Right renal cortex interstitium (tissue), 3 donors: ENCODE data around the gene GGT6. TPM values are rescaled to one million over a fixed set of nuclear protein-coding genes. Genes with fewer than 3 reads are reported as not detected.

Experiments
- DNase-seq, 3 donors: peaks; one replicate each; pipeline ENCODE4 v3.0.0-alpha.2; 2013; ENCODE audit warnings: low read depth in 3 of 3, low spot score in 2 of 3
- polyA plus RNA-seq, 3 donors: library from polyadenylated mRNA; unstranded; fragments of 120-200 nt; gene quantifications; one replicate each; pipeline ENCODE4 v1.2.1, GENCODE V29; 2013; ENCODE audit not compliant: insufficient read length in 3 of 3

The GGT6 gene
- polyA plus RNA-seq, 3 donors: 6.1 to 8.6 (median 7.1) TPM

GRCh38 chr17:4511199-4511932 is 49.0 kb downstream of the GGT6 start:
- DNase-seq: no peak

- DNase-seq: no peak
Measured at GRCh38 chr17:4510618-4510941, 49.8 kb downstream of the GGT6 start.

- DNase-seq: no peak
Measured at GRCh38 chr17:4509923-4510617, 50.3 kb downstream of the GGT6 start.

- DNase-seq: no peak
Measured at GRCh38 chr17:4509401-4509800, 51.0 kb downstream of the GGT6 start.

- DNase-seq: no peak
Measured at GRCh38 chr17:4508207-4508606, 52.2 kb downstream of the GGT6 start.

GRCh38 chr17:4507361-4508111 is 52.8 kb downstream of the GGT6 start:
- DNase-seq: no peak

Other genes with a start within 250 kb of the GGT6 start
- gene UBE2G1, start 193.9 kb downstream of the GGT6 start, polyA plus RNA-seq: 10 to 100 TPM; 58.6 to 62.3 (median 61.6) TPM
- gene SPNS3, start 126.6 kb downstream of the GGT6 start, polyA plus RNA-seq: 1 to 10 TPM; 1.5 to 2.4 (median 1.9) TPM
- 10 to 100 TPM; 30.9 to 41.5 (median 37.0) TPM for gene SPNS2, start 61.7 kb downstream of the GGT6 start, polyA plus RNA-seq
- 10 to 100 TPM; 29.9 to 32.4 (median 31.5) TPM for gene MYBBP1A, start 5.2 kb downstream of the GGT6 start, polyA plus RNA-seq
- 10 to 100 TPM; 48.1 to 55.6 (median 52.2) TPM for gene SMTNL2, start 24.0 kb upstream of the GGT6 start, polyA plus RNA-seq
- under 1 TPM; 0.37 to 0.43 (median 0.37) TPM for gene ALOX15, start 81.1 kb upstream of the GGT6 start, polyA plus RNA-seq
- 10 to 100 TPM; 34.8 to 39.2 (median 38.9) TPM for gene PELP1, start 143.6 kb upstream of the GGT6 start, polyA plus RNA-seq
- gene ARRB2, start 150.1 kb upstream of the GGT6 start, polyA plus RNA-seq: 10 to 100 TPM; 26.7 to 27.9 (median 26.7) TPM
- gene MED11, start 170.9 kb upstream of the GGT6 start, polyA plus RNA-seq: 10 to 100 TPM; 26.0 to 28.7 (median 28.0) TPM
- gene ZMYND15, start 179.3 kb upstream of the GGT6 start, polyA plus RNA-seq: under 1 TPM; 0.42 to 0.54 (median 0.47) TPM
- 10 to 100 TPM; 11.0 to 13.8 (median 11.5) TPM for gene CXCL16, start 179.4 kb upstream of the GGT6 start, polyA plus RNA-seq
- gene TM4SF5, start 211.3 kb upstream of the GGT6 start, polyA plus RNA-seq: 1 to 10 TPM in 2 of 3 donors, under 1 TPM in 1; 0.69 to 1.5 (median 1.4) TPM
- gene VMO1, start 225.8 kb upstream of the GGT6 start, polyA plus RNA-seq: under 1 TPM; 0.33 to 0.61 (median 0.39) TPM
- 1 to 10 TPM; 3.8 to 5.4 (median 4.1) TPM for gene GLTPD2, start 228.4 kb upstream of the GGT6 start, polyA plus RNA-seq
- 100 to 1,000 TPM; 135 to 147 (median 142) TPM for gene PSMB6, start 235.6 kb upstream of the GGT6 start, polyA plus RNA-seq
- 10 to 100 TPM; 30.7 to 35.9 (median 31.9) TPM for gene PLD2, start 246.6 kb upstream of the GGT6 start, polyA plus RNA-seq